DOHH2 (cell line): ENCODE measurements around the gene DNAJC15.

Experiments
- EZH2phosphoT487 ChIP-seq: fragments of 200-600 bp; sonication (generic); IDR thresholded peaks from 2 replicates; pipeline ENCODE4 v1.6.1; 2017; ENCODE audit warnings: borderline replicate concordance, mild to moderate bottlenecking, antibody characterized with exemption, low read length, moderate library complexity, mixed read lengths
- TF ChIP-seq, protein P1 (sequence below): fragments of 200-600 bp; sonication (generic); IDR thresholded peaks from one replicate; pipeline ENCODE4 v1.5.1; 2014; ENCODE audit warnings: antibody characterized with exemption, mild to moderate bottlenecking, low read depth, low read length; ENCODE audit not compliant: poor library complexity, severe bottlenecking

DNA sequence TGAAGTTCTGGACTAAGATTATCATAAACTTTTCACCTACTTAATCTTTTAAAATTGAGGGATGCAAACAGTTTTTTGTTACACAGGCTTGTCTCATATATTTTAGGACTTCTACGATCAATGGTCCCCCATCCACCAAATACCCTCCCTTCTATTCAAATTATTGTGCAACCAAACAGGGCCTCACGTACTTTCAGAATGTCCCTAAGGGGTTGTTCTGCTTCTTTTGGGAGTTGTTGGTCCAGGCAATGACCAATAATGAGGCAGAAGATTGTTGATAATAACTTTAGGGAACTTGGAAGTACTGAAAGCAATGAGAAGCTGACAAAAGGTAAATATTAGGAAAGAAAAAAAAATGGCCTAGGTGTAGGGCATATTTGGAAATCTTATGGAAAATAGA, 2.9 kb downstream of the DNAJC15 start:
- TF ChIP-seq, protein P1, sequence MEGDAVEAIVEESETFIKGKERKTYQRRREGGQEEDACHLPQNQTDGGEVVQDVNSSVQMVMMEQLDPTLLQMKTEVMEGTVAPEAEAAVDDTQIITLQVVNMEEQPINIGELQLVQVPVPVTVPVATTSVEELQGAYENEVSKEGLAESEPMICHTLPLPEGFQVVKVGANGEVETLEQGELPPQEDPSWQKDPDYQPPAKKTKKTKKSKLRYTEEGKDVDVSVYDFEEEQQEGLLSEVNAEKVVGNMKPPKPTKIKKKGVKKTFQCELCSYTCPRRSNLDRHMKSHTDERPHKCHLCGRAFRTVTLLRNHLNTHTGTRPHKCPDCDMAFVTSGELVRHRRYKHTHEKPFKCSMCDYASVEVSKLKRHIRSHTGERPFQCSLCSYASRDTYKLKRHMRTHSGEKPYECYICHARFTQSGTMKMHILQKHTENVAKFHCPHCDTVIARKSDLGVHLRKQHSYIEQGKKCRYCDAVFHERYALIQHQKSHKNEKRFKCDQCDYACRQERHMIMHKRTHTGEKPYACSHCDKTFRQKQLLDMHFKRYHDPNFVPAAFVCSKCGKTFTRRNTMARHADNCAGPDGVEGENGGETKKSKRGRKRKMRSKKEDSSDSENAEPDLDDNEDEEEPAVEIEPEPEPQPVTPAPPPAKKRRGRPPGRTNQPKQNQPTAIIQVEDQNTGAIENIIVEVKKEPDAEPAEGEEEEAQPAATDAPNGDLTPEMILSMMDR = no peak
- no peak for TF ChIP-seq EZH2phosphoT487
